ENCODE data around the gene PLA2G4D.

The PLA2G4D gene

GRCh38 chr15:42058791-42059190 is 35.6 kb downstream of the PLA2G4D start:
- Histone ChIP-seq H3K4me1 (peaks cover 7% of the 10 kb centered on the region; the same call in 1 of the 2 replicates), H3K9ac (no peak overlapping the region), H4K20me1 (no peaks in the 10 kb centered on the region), H3K27ac (no peak overlapping the region), H3K27me3 (no peaks in the 10 kb centered on the region), H3K4me3 (no peak overlapping the region), H3K36me3 (no peaks in the 10 kb centered on the region), H3K4me2 (no peak overlapping the region), H3K9me3 (no peaks in the 10 kb centered on the region)
- TF ChIP-seq Cebpa-rat (IDR thresholded peaks at IDR 0.05): no peak

- no peaks in the 10 kb centered on the region for H3K27me3 ChIP-seq
- H3K9me3 ChIP-seq: no peaks in the 10 kb centered on the region
- TF ChIP-seq Cebpa-rat (IDR thresholded peaks at IDR 0.05): no peak
- peaks cover 7% of the 10 kb centered on the region; the same call in 1 of the 2 replicates for H3K4me1 ChIP-seq
- no peak overlapping the region for H3K27ac ChIP-seq
- no peaks in the 10 kb centered on the region for H3K36me3 ChIP-seq
- H3K9ac ChIP-seq: no peak overlapping the region
- no peaks in the 10 kb centered on the region for H4K20me1 ChIP-seq
- H3K4me2 ChIP-seq: no peak overlapping the region
- H3K4me3 ChIP-seq: no peak overlapping the region
These were observed 36.3 kb downstream of the PLA2G4D start for GRCh38 chr15:42057799-42058646.

- no peak overlapping the region for H3K4me3 ChIP-seq
These were observed 37.2 kb downstream of the PLA2G4D start for GRCh38 chr15:42056934-42057798.

GRCh38 chr15:42053914-42054313 is 40.4 kb downstream of the PLA2G4D start:
- H3K9ac ChIP-seq: no peak overlapping the region
- no peaks in the 10 kb centered on the region for H3K9me3 ChIP-seq
- no peak overlapping the region for H3K4me3 ChIP-seq
- TF ChIP-seq Cebpa-rat (IDR thresholded peaks at IDR 0.05): no peak
- H4K20me1 ChIP-seq: no peaks in the 10 kb centered on the region
- H3K36me3 ChIP-seq: no peaks in the 10 kb centered on the region
- H3K27ac ChIP-seq: no peak overlapping the region
- peaks cover 7% of the 10 kb centered on the region; the same call in 1 of the 2 replicates for H3K4me1 ChIP-seq
- no peak overlapping the region for H3K4me2 ChIP-seq
- no peaks in the 10 kb centered on the region for H3K27me3 ChIP-seq

More at GRCh38 chr15:42056934-42057798, 37.2 kb downstream of the PLA2G4D start:
- Histone ChIP-seq H3K9ac (no peak overlapping the region), H3K9me3 (no peaks in the 10 kb centered on the region), H3K4me1 (peaks cover 7% of the 10 kb centered on the region; the same call in 1 of the 2 replicates), H3K36me3 (no peaks in the 10 kb centered on the region), H3K27ac (no peak overlapping the region), H4K20me1 (no peaks in the 10 kb centered on the region), H3K4me2 (peak overlapping the region; percentile 75), H3K27me3 (no peaks in the 10 kb centered on the region)
- TF ChIP-seq Cebpa-rat (IDR thresholded peaks at IDR 0.05): peak; percentile 33; the same call in 1 of the 2 replicates

GRCh38 chr15:42053010-42053409 is 41.4 kb downstream of the PLA2G4D start:
- Histone ChIP-seq H3K4me3 (no peak overlapping the region), H3K27me3 (no peaks in the 10 kb centered on the region)

GRCh38 chr15:42050484-42051255 is 43.7 kb downstream of the PLA2G4D start:
- no peaks in the 10 kb centered on the region for H3K4me1 ChIP-seq
- H3K27ac ChIP-seq: no peak overlapping the region
- no peak overlapping the region for H3K9ac ChIP-seq
- no peaks in the 10 kb centered on the region for H3K9me3 ChIP-seq
- no peaks in the 10 kb centered on the region for H3K36me3 ChIP-seq
- H3K27me3 ChIP-seq: no peaks in the 10 kb centered on the region
- H4K20me1 ChIP-seq: no peaks in the 10 kb centered on the region
- H3K4me3 ChIP-seq: no peak overlapping the region
- H3K4me2 ChIP-seq: no peak overlapping the region
- no peak for TF ChIP-seq Cebpa-rat (IDR thresholded peaks at IDR 0.05)

More at GRCh38 chr15:42053010-42053409, 41.4 kb downstream of the PLA2G4D start:
- Histone ChIP-seq H3K9ac (no peak overlapping the region), H3K9me3 (no peaks in the 10 kb centered on the region), H3K4me2 (no peak overlapping the region), H4K20me1 (no peaks in the 10 kb centered on the region), H3K27ac (no peak overlapping the region), H3K36me3 (no peaks in the 10 kb centered on the region), H3K4me1 (peaks cover 7% of the 10 kb centered on the region; the same call in 1 of the 2 replicates)
- no peak for TF ChIP-seq Cebpa-rat (IDR thresholded peaks at IDR 0.05)

GRCh38 chr15:42048821-42049200 is 45.6 kb downstream of the PLA2G4D start:
- no peaks in the 10 kb centered on the region for H3K27me3 ChIP-seq
- H3K4me3 ChIP-seq: no peak overlapping the region
- no peaks in the 10 kb centered on the region for H4K20me1 ChIP-seq
- H3K36me3 ChIP-seq: no peaks in the 10 kb centered on the region
- H3K4me1 ChIP-seq: no peaks in the 10 kb centered on the region
- H3K9me3 ChIP-seq: no peaks in the 10 kb centered on the region
- TF ChIP-seq Cebpa-rat (IDR thresholded peaks at IDR 0.05): no peak
- no peak overlapping the region for H3K4me2 ChIP-seq
- no peak overlapping the region for H3K27ac ChIP-seq
- H3K9ac ChIP-seq: no peak overlapping the region

GRCh38 chr15:42048080-42048820 is 46.1 kb downstream of the PLA2G4D start:
- H3K4me2 ChIP-seq: no peak overlapping the region
- TF ChIP-seq Cebpa-rat (IDR thresholded peaks at IDR 0.05): no peak
- no peaks in the 10 kb centered on the region for H3K27me3 ChIP-seq
- no peak overlapping the region for H3K9ac ChIP-seq
- H3K4me1 ChIP-seq: no peaks in the 10 kb centered on the region
- H3K36me3 ChIP-seq: no peaks in the 10 kb centered on the region
- H4K20me1 ChIP-seq: no peaks in the 10 kb centered on the region
- no peaks in the 10 kb centered on the region for H3K9me3 ChIP-seq
- no peak overlapping the region for H3K4me3 ChIP-seq
- H3K27ac ChIP-seq: no peak overlapping the region

GRCh38 chr15:42046597-42046996 is 47.8 kb downstream of the PLA2G4D start:
- H3K36me3 ChIP-seq: no peaks in the 10 kb centered on the region
- TF ChIP-seq Cebpa-rat (IDR thresholded peaks at IDR 0.05): no peak
- H3K9me3 ChIP-seq: no peaks in the 10 kb centered on the region
- H3K27me3 ChIP-seq: no peaks in the 10 kb centered on the region
- no peak overlapping the region for H3K4me3 ChIP-seq
- no peaks in the 10 kb centered on the region for H3K4me1 ChIP-seq
- H4K20me1 ChIP-seq: no peaks in the 10 kb centered on the region
- H3K27ac ChIP-seq: no peak overlapping the region
- no peak overlapping the region for H3K4me2 ChIP-seq
- H3K9ac ChIP-seq: no peak overlapping the region
